ENCODE data around the gene RPS14. TPM values are rescaled to one million over a fixed set of nuclear protein-coding genes. Genes with fewer than 3 reads are reported as not detected.

RPS14 gene
- total RNA-seq, 1 experiment from 2014 or later: 3,040 TPM

DNA sequence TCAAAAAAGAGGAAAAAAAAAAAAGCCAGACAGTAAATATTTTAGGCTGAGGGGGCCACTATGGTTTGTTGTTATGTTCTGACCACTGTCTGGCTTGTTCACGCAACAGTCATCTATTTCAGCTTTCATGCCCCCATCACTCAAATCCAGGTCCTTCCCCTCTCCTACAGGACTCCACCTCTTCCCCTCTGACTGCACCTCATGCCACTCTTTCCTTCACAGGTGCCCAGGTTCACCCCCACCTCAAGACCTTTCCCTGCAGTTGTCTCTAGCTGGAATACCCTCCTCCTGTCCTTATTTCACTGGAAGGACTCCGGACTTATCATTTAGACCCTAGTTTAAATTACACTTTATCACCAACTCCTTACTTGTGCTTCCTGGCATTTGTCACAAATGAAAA lies 3.5 kb downstream of the RPS14 start:
- H3K9me3 ChIP-seq (ENCODE audit: low read length): 0 out of 2 replicates have a peak, but pooled peaks cover 3% of the 10 kb centered on the region
- H3K36me3 ChIP-seq (ENCODE audit: insufficient read depth, low read length): peaks cover 58% of the 10 kb centered on the region
- H2AFZ ChIP-seq (ENCODE audit: low read length): no peak overlapping the region
- H3K4me3 ChIP-seq (ENCODE audit: low read length): no peak overlapping the region
- H3K27me3 ChIP-seq (ENCODE audit: low read length): no peaks in the 10 kb centered on the region
- peaks cover 13% of the 10 kb centered on the region for H3K4me1 ChIP-seq (ENCODE audit: low read length)
- no peak overlapping the region for H3K9ac ChIP-seq (ENCODE audit: low read length)
- H3K4me2 ChIP-seq (ENCODE audit: low read depth, low read length, poor library complexity, severe bottlenecking): no peak overlapping the region
- no peaks in the 10 kb centered on the region for H3K9me2 ChIP-seq (replicated peaks; ENCODE audit: insufficient read depth, low read length)
- H3K79me2 ChIP-seq (ENCODE audit: low read length): peaks cover 26% of the 10 kb centered on the region
- H4K20me1 ChIP-seq (ENCODE audit: insufficient read depth, low read depth, low read length): peaks cover 48% of the 10 kb centered on the region
- no peak overlapping the region for H3K27ac ChIP-seq (ENCODE audit: low read length)
- DNase-seq: no peak

DNA sequence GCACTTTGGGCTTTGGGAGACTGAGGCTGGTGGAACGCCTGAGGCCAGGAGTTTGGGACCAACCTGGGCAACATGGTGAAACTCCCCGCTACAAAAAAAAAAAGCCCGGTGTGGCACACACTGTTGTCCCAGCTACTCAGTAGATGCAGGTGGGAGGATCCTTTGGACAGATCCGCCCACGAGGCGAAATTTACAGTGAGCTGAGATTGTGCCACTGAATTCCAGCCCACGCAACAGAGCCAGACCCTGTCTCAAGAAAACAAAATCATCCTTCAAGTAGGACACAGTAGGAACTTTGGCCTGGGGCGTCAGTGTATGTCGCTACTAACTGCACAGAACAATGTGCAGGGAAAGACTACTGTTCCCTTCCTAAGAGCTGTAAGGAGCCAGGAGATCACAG lies 4.8 kb downstream of the RPS14 start:
- Histone ChIP-seq H3K27me3 (ENCODE audit: low read length) (no peaks in the 10 kb centered on the region), H3K9me2 (replicated peaks; ENCODE audit: insufficient read depth, low read length) (no peaks in the 10 kb centered on the region), H3K27ac (ENCODE audit: low read length) (no peak overlapping the region), H3K9ac (ENCODE audit: low read length) (no peak overlapping the region), H3K36me3 (ENCODE audit: insufficient read depth, low read length) (peaks cover 58% of the 10 kb centered on the region), H3K79me2 (ENCODE audit: low read length) (peaks cover 26% of the 10 kb centered on the region), H3K4me1 (ENCODE audit: low read length) (peaks cover 13% of the 10 kb centered on the region), H3K4me2 (ENCODE audit: low read depth, low read length, poor library complexity, severe bottlenecking) (no peak overlapping the region), H3K4me3 (ENCODE audit: low read length) (no peak overlapping the region), H2AFZ (ENCODE audit: low read length) (no peak overlapping the region), H3K9me3 (ENCODE audit: low read length) (no peaks in the 10 kb centered on the region), H4K20me1 (ENCODE audit: insufficient read depth, low read depth, low read length) (peaks cover 48% of the 10 kb centered on the region)
- DNase-seq: no peak

DNA sequence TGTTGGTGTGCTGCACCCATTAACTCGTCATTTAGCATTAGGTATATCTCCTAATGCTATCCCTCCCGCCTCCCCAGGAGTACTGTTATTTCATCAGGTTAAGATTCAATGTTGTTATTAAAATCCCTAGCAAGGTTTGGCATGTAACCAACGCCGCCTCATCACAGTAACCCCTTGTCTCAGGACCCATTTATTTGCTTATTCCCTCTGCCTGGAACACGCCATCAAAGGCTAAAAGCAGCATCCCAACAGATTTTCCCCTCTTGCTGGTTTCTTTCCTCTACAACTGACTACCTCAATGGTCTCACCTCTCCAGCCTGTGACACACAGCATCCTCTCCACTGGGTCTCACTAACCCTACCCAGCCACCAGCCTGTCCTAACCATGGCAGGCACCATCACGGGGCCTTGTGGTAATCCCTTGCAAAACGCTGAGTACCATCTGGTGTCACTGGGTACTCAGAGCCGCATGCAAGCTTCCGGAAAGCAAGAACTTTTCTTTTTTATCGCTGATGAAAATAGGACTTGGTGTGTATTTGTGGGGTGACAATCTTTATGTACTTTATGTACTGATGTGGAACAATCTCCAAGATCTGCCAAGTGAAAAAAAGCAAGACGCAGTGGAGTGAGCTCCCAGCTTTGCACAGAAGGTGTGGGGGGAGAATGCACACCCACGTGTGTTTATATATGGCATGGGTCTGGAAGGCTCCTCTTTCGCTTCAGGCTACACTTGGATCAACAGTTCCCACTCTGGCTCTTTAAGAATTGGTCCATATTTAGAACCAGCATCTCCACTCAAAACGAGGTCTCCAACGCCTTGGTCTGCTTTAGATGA lies 6.1 kb downstream of the RPS14 start:
- Histone ChIP-seq H3K36me3 (ENCODE audit: insufficient read depth, low read length) (peaks cover 50% of the 10 kb centered on the region), H3K4me2 (ENCODE audit: low read depth, low read length, poor library complexity, severe bottlenecking) (no peak overlapping the region), H3K4me3 (ENCODE audit: low read length) (no peak overlapping the region), H3K4me1 (ENCODE audit: low read length) (peaks cover 11% of the 10 kb centered on the region), H3K9me2 (replicated peaks; ENCODE audit: insufficient read depth, low read length) (no peaks in the 10 kb centered on the region), H4K20me1 (ENCODE audit: insufficient read depth, low read depth, low read length) (peaks cover 41% of the 10 kb centered on the region), H2AFZ (ENCODE audit: low read length) (no peak overlapping the region), H3K27me3 (ENCODE audit: low read length) (no peaks in the 10 kb centered on the region), H3K27ac (ENCODE audit: low read length) (no peak overlapping the region), H3K79me2 (ENCODE audit: low read length) (peaks cover 15% of the 10 kb centered on the region), H3K9ac (ENCODE audit: low read length) (no peak overlapping the region), H3K9me3 (ENCODE audit: low read length) (no peaks in the 10 kb centered on the region)
- DNase-seq: no peak

DNA sequence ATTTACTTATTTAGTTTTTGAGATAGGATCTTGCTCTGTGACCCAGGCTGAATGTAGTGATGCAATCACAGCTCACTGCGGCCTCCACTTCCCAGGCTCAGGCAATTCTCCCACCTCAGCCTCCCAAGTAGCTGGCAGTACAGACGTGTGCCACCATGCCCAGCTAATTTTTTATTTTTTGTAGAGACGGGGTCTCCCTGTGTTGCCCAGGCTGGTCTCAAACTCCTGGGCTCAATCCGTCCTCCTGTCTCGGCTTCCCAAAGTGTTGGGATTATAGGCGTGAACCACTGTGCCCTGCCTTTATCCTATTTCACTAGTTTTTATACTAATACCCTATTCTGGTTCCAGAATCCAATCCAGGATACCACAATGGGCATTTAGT lies 6.8 kb downstream of the RPS14 start:
- Histone ChIP-seq H3K9ac (ENCODE audit: low read length) (no peak overlapping the region), H3K79me2 (ENCODE audit: low read length) (peaks cover 7% of the 10 kb centered on the region), H3K27me3 (ENCODE audit: low read length) (no peaks in the 10 kb centered on the region), H3K4me3 (ENCODE audit: low read length) (no peak overlapping the region), H3K27ac (ENCODE audit: low read length) (no peak overlapping the region), H3K36me3 (ENCODE audit: insufficient read depth, low read length) (peaks cover 43% of the 10 kb centered on the region), H2AFZ (ENCODE audit: low read length) (no peak overlapping the region), H4K20me1 (ENCODE audit: insufficient read depth, low read depth, low read length) (peaks cover 33% of the 10 kb centered on the region), H3K4me2 (ENCODE audit: low read depth, low read length, poor library complexity, severe bottlenecking) (no peak overlapping the region), H3K4me1 (ENCODE audit: low read length) (peaks cover 3% of the 10 kb centered on the region), H3K9me3 (ENCODE audit: low read length) (no peaks in the 10 kb centered on the region), H3K9me2 (replicated peaks; ENCODE audit: insufficient read depth, low read length) (no peaks in the 10 kb centered on the region)
- no peak for DNase-seq

DNA sequence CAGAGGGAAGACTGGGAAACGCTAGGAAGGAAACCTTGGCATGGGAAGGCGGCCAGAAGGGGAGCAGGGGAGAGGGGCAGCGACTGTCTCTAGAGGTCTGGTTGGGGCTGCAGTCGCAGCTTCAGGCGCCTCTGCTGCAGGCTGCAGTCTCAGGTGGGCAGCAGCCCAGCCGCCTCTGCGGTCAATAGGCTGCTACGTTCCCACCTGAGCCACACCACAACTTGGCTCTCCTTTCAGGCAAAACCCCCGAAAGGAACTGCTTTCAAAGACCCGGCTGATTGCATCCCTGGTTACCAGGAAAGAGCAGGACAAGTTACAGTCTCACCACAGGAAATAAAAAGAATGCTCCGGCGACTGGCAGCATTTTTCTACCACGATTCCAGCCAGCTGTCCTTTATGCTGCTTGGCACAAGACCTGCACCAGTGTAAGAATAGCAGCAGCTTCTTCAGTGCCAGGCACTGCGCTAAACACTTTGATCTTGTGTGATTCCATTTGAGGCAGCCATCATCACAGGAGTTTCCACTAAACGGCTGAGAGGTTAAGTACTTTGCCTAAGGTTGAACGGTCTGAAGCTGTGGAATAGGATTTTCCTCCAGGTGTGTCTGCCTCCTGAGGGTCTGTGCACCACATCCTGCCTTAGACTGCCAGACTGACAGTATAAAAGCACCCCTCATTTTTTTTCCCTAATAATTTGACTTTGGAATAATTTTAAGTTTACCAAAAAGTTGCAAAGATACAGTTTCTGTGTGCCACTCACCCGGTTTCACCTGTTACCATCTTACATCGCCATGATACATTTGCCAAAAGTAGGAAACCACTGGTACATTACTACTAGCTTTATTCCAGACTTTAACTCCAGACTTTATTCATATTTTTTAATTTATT lies 7.5 kb downstream of the RPS14 start:
- Histone ChIP-seq H3K36me3 (ENCODE audit: insufficient read depth, low read length) (peaks cover 36% of the 10 kb centered on the region), H3K27ac (ENCODE audit: low read length) (no peak overlapping the region), H3K4me2 (ENCODE audit: low read depth, low read length, poor library complexity, severe bottlenecking) (no peak overlapping the region), H3K9ac (ENCODE audit: low read length) (no peak overlapping the region), H2AFZ (ENCODE audit: low read length) (no peak overlapping the region), H4K20me1 (ENCODE audit: insufficient read depth, low read depth, low read length) (peaks cover 27% of the 10 kb centered on the region), H3K4me1 (ENCODE audit: low read length) (no peaks in the 10 kb centered on the region), H3K79me2 (ENCODE audit: low read length) (peaks cover under 1% of the 10 kb centered on the region; the same call in 1 of the 2 replicates), H3K9me2 (replicated peaks; ENCODE audit: insufficient read depth, low read length) (no peaks in the 10 kb centered on the region), H3K9me3 (ENCODE audit: low read length) (no peaks in the 10 kb centered on the region), H3K4me3 (ENCODE audit: low read length) (no peak overlapping the region), H3K27me3 (ENCODE audit: low read length) (no peaks in the 10 kb centered on the region)
- DNase-seq: no peak

DNA sequence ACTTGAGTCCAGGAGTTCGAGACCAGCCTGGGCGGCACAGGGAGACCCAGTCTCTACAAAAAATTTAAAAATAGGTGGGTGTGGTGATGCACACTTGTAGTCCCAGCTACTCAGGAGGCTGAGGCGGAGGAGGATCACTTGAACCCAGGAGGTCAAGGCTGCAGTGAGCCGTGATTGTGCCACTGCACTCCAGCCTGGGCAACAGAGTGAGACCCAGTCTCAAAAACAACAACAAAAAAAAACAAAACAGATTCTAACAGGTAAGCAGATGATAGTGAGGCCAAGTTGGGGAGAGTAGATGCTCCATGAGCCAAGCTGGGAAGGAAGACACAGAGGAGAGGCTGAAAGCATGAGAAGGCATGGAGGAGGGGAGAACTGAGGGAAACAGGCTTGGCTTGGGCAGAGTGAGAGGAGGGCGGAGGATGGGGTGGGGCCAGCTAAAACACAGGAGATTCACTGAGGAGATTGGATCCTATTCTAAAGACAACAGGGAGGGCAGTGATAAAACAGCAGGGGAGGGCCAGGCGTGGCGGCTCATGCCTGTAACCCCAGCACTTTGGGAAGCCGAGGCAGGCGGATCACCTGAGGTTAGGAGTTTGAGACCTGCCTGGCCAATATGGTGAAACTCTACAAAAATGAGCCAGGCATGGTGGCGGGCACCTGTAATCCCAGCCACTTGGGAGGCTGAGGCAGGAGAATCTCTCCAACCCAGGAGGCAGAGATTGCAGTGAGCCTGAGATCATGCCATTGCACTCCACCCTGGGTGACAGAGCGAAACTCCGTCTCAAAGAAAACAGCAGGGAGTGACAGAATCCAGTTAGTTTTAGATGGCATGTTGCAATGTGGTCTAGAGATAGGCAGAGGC lies 8.4 kb downstream of the RPS14 start:
- Histone ChIP-seq H3K9ac (ENCODE audit: low read length) (no peak overlapping the region), H3K79me2 (ENCODE audit: low read length) (no peaks in the 10 kb centered on the region), H3K27me3 (ENCODE audit: low read length) (no peaks in the 10 kb centered on the region), H3K4me1 (ENCODE audit: low read length) (peaks cover 4% of the 10 kb centered on the region), H3K4me2 (ENCODE audit: low read depth, low read length, poor library complexity, severe bottlenecking) (no peak overlapping the region), H4K20me1 (ENCODE audit: insufficient read depth, low read depth, low read length) (peaks cover 18% of the 10 kb centered on the region), H3K27ac (ENCODE audit: low read length) (no peak overlapping the region), H3K9me3 (ENCODE audit: low read length) (no peaks in the 10 kb centered on the region), H3K4me3 (ENCODE audit: low read length) (no peak overlapping the region), H3K9me2 (replicated peaks; ENCODE audit: insufficient read depth, low read length) (no peaks in the 10 kb centered on the region), H3K36me3 (ENCODE audit: insufficient read depth, low read length) (peaks cover 27% of the 10 kb centered on the region), H2AFZ (ENCODE audit: low read length) (no peak overlapping the region)
- DNase-seq: no peak

DNA sequence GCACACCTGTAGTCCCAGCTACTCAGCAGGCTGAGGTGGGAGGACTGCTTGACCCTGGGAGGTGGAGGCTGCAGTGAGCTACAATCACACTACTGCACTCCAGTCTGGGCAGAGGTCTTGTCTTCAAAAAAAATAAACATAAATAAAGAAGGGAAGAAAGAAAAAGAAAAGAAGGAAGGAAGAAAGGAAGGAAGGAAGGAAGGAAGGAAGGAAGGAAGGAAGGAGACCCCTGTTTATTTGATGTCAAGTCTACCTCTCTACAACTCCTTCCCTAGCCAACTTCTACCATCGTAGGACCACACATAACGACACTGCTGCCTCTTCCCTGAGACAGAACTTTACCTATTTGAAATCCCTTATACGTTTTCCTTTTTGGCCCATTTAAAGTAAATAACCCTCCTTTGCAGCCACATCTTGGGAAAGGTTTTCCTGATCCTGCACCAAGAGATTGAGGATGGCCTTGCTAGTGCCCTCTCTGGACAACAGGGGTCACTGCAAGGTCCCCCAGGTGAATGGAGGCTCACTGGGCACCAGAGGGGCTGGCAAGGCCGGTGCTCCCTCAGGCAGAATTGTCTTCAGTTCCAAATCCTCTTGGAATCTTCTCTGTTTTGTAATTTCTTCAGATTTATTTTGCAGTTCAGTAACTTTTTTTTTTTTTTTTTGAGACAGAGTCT lies 10.5 kb downstream of the RPS14 start:
- H2AFZ ChIP-seq (ENCODE audit: low read length): no peak overlapping the region

More for the DNA sequence above, 10.5 kb downstream of the RPS14 start:
- no peaks in the 10 kb centered on the region for H3K27me3 ChIP-seq (ENCODE audit: low read length)
- H3K4me1 ChIP-seq (ENCODE audit: low read length): peaks cover 9% of the 10 kb centered on the region
- H3K9ac ChIP-seq (ENCODE audit: low read length): no peak overlapping the region
- DNase-seq: no peak
- H3K9me2 ChIP-seq (replicated peaks; ENCODE audit: insufficient read depth, low read length): no peaks in the 10 kb centered on the region
- H3K4me2 ChIP-seq (ENCODE audit: low read depth, low read length, poor library complexity, severe bottlenecking): no peak overlapping the region
- H4K20me1 ChIP-seq (ENCODE audit: insufficient read depth, low read depth, low read length): 0 out of 2 replicates have a peak, but pooled peaks cover 4% of the 10 kb centered on the region
- H3K27ac ChIP-seq (ENCODE audit: low read length): no peak overlapping the region
- H3K9me3 ChIP-seq (ENCODE audit: low read length): no peaks in the 10 kb centered on the region
- peaks cover 6% of the 10 kb centered on the region; the same call in 1 of the 2 replicates for H3K36me3 ChIP-seq (ENCODE audit: insufficient read depth, low read length)
- no peaks in the 10 kb centered on the region for H3K79me2 ChIP-seq (ENCODE audit: low read length)
- no peak overlapping the region for H3K4me3 ChIP-seq (ENCODE audit: low read length)

Data from Karpas-422 (cell line).